Measurements from ENCODE around the gene SCNN1B.

SCNN1B gene

GRCh38 chr16:23409522-23409921 lies 107.4 kb downstream of the SCNN1B start:
- no peak for DNase-seq

- no peak for DNase-seq
Measured at GRCh38 chr16:23410176-23410575, 108.1 kb downstream of the SCNN1B start.

- no peak for DNase-seq
Measured at GRCh38 chr16:23414731-23415130, 112.6 kb downstream of the SCNN1B start.

GRCh38 chr16:23416816-23417215 lies 114.7 kb downstream of the SCNN1B start:
- DNase-seq = no peak

GRCh38 chr16:23420011-23420410 lies 117.9 kb downstream of the SCNN1B start:
- no peak for DNase-seq

- DNase-seq = no peak
Measured at GRCh38 chr16:23423496-23424049, 121.5 kb downstream of the SCNN1B start.

GRCh38 chr16:23424292-23424958 lies 122.3 kb downstream of the SCNN1B start:
- no peak for DNase-seq

GRCh38 chr16:23428351-23428750 lies 126.2 kb downstream of the SCNN1B start:
- no peak for DNase-seq
